Testis (tissue), 3 donors: ENCODE results near the gene ARMC3. TPM values are rescaled to one million over a fixed set of nuclear protein-coding genes. Genes with fewer than 3 reads are reported as not detected.
"Not testable (repeated sequence)": the region's sequence is repeated elsewhere in the genome, so short reads cannot be mapped to it uniquely, and the experiment has no call there.

Source experiments
- DNase-seq: peaks from one replicate; pipeline ENCODE4 v3.0.0-alpha.2; 2019
- H3K27ac ChIP-seq, 2 donors: fragments of 200-600 bp; sonication (generic); one replicate each; pipeline ENCODE4 v1.5.1; 2019
- H3K27me3 ChIP-seq: fragments of 200-600 bp; sonication (generic); one replicate; pipeline ENCODE4 v1.5.1; 2019
- H3K36me3 ChIP-seq: fragments of 200-600 bp; sonication (generic); one replicate; pipeline ENCODE4 v1.5.1; 2017; ENCODE audit warnings: low read depth; ENCODE audit errors: missing control alignments
- H3K4me1 ChIP-seq: fragments of 200-600 bp; sonication (generic); one replicate; pipeline ENCODE4 v1.5.1; 2019
- H3K4me3 ChIP-seq, 2 donors: fragments of 200-600 bp; sonication (generic); one replicate each; pipeline ENCODE4 v1.5.1; 2017 to 2019
- H3K9me3 ChIP-seq: fragments of 200-600 bp; sonication (generic); one replicate; pipeline ENCODE4 v1.5.1; 2017
- POLR2A ChIP-seq: fragments of 450-650 bp; IDR thresholded peaks from one replicate; pipeline ENCODE4 v1.6.1; 2017; ENCODE audit warnings: antibody characterized with exemption, mild to moderate bottlenecking, moderate library complexity
- WGBS, 2 donors: methylation state at CpG; one replicate each; pipeline ENCODE4 v1.1.5; 2018; 5-methylcytosine and 5-hydroxymethylcytosine counted together
- intact Hi-C: fragments of 100-400 bp; cut with DNase I; formaldehyde crosslinking; loops from one replicate; pipeline ENCODE4 v1.15.1; 2023; ENCODE audit warnings: low total_unique reads
- polyA plus RNA-seq: library from polyadenylated mRNA; stranded (reverse); fragments of 350-450 nt; fragmentation: Illumina TruSeq; extraction: RNeasy Lipid Tissue Mini Kit (QIAGEN cat#74804); gene quantifications from one replicate; pipeline ENCODE4 v1.2.3, GENCODE V29; 2014; ENCODE audit warnings: low read depth, low replicate concordance; ENCODE audit not compliant: insufficient read depth
- total RNA-seq, 2 donors: library from RNA; depleted of rRNA; stranded (reverse); fragments of >200 nt; gene quantifications; one replicate each; pipeline ENCODE4 v1.2.3, GENCODE V29; 2016
- TF ChIP-seq, protein P1 (sequence below), 3 experiments: fragments of 450-650 bp in 2 of 3; fragments of 200-600 bp in 1 of 3; sonication (generic) in 1 of 3; IDR thresholded peaks; one replicate each; pipeline ENCODE4 v1.5.1; 2016 to 2019; ENCODE audit warnings: antibody characterized with exemption in 3 of 3, mild to moderate bottlenecking in 2 of 3, moderate library complexity in 1 of 3

Gene ARMC3
- total and polyA plus RNA-seq, 3 donors from 2014 or later, result 20.3 to 63.9 (median 39.2) TPM

DNA sequence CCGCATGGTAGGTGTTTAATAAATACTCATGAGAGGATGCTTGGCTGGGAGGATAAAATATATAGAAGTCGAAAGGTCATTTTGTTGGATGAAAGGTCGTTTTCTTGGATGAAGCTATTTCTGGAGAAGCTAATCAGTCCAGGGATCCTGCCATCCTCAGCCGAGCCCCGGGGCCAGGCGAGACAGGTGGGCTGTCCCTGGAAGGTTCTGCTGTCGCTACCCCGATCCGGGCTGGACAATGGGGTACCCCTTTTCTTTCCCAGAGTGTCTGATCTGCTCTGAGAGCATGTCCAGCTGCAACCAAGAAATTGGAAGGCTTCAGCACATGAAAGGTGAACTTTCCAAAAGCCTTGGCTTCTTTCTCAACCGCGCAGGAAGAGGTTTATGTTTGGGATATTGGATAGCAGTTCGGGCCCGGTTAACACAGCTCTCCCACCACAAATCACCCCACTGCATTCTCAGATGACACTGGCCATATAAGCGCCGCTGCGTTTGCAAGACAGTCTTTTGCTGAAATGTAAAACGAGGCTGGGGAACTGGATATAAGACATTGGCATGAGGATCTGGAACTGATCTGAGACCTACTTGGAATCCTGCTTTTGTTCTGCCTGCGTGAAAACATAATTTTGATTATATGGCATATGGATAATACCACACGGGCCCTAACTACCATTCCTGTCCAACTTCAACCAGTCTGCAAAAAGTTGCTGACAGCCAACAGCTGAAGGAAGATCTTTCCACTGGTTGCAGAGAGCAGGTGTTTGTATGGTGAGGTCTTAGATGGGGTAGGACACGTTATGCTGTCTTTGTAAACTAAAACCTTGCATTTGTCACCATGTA lies 136.3 kb downstream of the ARMC3 start:
- Histone ChIP-seq H3K27me3 (no peaks in the 10 kb centered on the region), H3K4me3 (no peak overlapping the region), H3K4me1 (no peaks in the 10 kb centered on the region), H3K36me3 (no peaks in the 10 kb centered on the region), H3K9me3 (no peaks in the 10 kb centered on the region), H3K27ac (no peak overlapping the region)
- no peak for TF ChIP-seq POLR2A
- TF ChIP-seq, protein P1, sequence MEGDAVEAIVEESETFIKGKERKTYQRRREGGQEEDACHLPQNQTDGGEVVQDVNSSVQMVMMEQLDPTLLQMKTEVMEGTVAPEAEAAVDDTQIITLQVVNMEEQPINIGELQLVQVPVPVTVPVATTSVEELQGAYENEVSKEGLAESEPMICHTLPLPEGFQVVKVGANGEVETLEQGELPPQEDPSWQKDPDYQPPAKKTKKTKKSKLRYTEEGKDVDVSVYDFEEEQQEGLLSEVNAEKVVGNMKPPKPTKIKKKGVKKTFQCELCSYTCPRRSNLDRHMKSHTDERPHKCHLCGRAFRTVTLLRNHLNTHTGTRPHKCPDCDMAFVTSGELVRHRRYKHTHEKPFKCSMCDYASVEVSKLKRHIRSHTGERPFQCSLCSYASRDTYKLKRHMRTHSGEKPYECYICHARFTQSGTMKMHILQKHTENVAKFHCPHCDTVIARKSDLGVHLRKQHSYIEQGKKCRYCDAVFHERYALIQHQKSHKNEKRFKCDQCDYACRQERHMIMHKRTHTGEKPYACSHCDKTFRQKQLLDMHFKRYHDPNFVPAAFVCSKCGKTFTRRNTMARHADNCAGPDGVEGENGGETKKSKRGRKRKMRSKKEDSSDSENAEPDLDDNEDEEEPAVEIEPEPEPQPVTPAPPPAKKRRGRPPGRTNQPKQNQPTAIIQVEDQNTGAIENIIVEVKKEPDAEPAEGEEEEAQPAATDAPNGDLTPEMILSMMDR (IDR thresholded peaks at IDR 0.05), result no peak
- intact Hi-C loops, result no loop called here
- 78 to 79% methylated on average over 20 of the region's 20 CpGs for WGBS, 2 donors
- no peak for DNase-seq

DNA sequence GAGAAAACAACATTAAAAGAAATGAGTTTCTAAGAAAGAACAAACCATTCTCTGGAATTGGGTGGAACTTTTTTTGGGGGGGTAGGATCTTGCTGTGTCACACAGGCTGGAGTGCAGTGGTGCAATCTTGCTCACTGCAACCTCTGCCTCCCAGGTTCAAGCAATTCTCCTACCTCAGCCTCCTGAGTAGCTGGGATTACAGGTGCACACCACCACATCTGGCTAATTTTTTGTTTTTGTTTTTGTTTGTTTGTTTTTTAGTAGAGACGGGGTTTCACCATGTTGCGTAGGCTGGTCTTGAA lies 136.9 kb downstream of the ARMC3 start:
- H3K36me3 ChIP-seq, H3K27me3 ChIP-seq, DNase-seq, H3K4me1 ChIP-seq, H3K4me3 ChIP-seq, H3K27ac ChIP-seq, intact Hi-C loops, H3K9me3 ChIP-seq: not testable (repeated sequence)
- 89 to 98% methylated on average over 2 of the region's 2 CpGs for WGBS, 2 donors

DNA sequence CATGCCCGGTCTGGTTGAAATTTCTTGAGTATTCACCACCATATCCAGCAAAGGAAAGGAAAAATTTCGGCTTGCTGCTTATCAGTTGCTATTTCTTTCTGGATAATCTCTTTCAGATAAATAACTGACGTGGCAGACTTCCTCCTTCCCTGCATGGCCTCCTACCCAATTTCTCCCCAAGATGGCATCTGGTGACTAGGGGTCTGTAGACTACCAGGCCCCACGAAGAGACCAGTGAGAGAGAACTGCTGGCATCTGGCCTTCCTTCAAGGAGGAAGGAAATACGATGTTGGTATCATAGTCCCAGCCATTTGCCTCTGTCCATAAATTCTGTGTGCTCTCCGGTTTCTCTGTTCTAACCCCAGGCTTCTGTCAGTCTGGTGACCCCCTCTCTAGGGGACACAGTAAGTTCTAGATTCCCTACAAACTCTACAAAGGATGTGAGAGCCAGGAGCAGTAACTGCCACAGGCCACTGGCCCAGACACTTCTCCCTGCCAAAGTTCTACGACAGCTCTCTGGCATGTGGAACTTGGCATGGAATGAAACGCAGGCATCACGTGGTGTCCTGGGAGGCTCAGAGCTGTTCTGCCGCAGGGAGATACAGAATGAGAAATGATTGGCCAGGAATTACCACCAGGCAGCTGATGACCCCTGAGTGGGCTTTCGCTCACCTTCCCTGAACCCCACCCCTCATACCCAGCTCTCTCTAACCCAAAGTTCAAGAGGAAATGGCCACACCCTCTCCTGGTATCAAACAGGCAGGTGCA lies 137.5 kb downstream of the ARMC3 start:
- Histone ChIP-seq H3K9me3 (no peaks in the 10 kb centered on the region), H3K27ac (no peak overlapping the region), H3K4me3 (no peak overlapping the region), H3K36me3 (no peaks in the 10 kb centered on the region), H3K27me3 (no peaks in the 10 kb centered on the region), H3K4me1 (no peaks in the 10 kb centered on the region)
- intact Hi-C loops, result no loop called here
- WGBS, 2 donors, result 57 to 59% methylated on average over 10 to 11 of the region's 11 CpGs
- peak; percentile 82 for DNase-seq
- TF ChIP-seq, protein P1 (IDR thresholded peaks at IDR 0.05), result no peak
- no peak for TF ChIP-seq POLR2A

DNA sequence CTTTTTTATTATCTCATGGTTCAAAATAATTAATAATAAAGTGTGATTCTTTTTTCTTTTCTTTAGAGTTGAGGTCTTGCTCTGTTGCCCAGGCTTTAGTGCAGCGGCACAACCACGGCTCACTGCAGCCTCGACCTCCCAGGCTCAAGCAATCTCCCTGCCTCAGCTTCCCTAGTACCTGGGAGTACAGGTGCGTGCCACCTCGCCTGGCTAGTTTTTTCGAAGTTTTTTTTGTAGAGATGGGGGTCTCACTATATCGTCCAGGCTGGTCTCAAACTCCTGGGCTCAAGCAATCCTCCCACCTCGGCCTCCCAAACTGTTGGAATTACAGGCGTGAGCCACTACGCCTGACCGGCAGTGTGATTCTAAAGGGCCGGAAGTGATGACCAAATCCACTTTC lies 139.5 kb downstream of the ARMC3 start:
- intact Hi-C loops, result no loop called here
- DNase-seq, result no peak
- Histone ChIP-seq H3K4me1 (no peaks in the 10 kb centered on the region), H3K27ac (no peak overlapping the region), H3K4me3 (no peak overlapping the region), H3K9me3 (no peaks in the 10 kb centered on the region), H3K27me3 (no peaks in the 10 kb centered on the region), H3K36me3 (no peaks in the 10 kb centered on the region)
- 81 to 90% methylated on average over 12 of the region's 12 CpGs for WGBS, 2 donors
- TF ChIP-seq, protein P1 (IDR thresholded peaks at IDR 0.05), result no peak
- TF ChIP-seq POLR2A, result no peak

DNA sequence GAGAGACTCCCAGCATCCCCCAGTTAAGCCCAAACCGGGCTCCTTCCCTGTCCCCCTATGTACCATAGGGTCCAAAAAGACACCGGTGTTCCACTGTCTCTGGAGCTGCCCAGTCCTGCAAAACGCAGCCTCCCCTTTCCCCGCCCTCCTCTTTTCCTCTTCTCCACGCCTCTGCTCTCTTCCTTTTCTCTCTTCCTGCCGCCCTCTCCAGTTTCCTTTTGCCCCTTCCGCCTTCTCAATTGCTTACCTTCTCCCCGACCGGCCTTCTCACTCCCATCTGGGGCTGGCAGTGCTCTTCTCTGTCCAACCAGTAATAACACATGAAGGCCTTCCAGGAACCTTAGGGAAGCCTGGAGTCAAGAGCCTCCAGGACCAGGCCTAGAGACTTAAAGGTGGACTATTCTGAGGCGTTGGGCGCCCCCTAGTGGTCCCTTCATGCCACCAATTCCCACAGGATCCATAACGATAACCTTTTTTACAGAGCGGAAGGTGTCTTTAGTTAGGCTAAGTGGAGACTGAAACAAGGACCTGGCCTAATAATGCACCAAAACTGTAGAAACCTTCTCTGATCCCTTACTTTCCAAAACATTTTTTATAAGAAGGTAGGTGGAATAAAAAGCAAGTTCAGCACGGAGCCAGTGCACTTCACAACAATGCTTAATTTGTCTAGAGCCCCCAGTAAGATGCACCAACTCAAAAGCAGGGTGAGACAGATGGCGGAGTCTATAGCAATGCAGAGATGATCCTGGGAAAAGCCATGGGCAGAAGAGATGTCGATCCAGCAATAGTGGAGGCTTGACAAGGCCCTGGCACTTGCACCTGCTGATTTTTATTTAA lies 140.3 kb downstream of the ARMC3 start:
- intact Hi-C loops, result no loop called here
- DNase-seq, result peak; percentile 91
- TF ChIP-seq, protein P1 (IDR thresholded peaks at IDR 0.05), result peak; percentile 18 to 79 (median 41)
- no peak for TF ChIP-seq POLR2A
- H3K9me3 ChIP-seq, result no peaks in the 10 kb centered on the region
- no peak overlapping the region for H3K27ac ChIP-seq
- H3K36me3 ChIP-seq, result no peaks in the 10 kb centered on the region
- no peaks in the 10 kb centered on the region for H3K27me3 ChIP-seq
- no peak overlapping the region for H3K4me3 ChIP-seq
- no peaks in the 10 kb centered on the region for H3K4me1 ChIP-seq
- 47 to 49% methylated on average over 16 of the region's 16 CpGs for WGBS, 2 donors
